Renal cortical epithelial cell (primary cell): ENCODE measurements around the gene FER. TPM values are rescaled to one million over a fixed set of nuclear protein-coding genes. Genes with fewer than 3 reads are reported as not detected.
"Not testable (repeated sequence)": the region's sequence is repeated elsewhere in the genome, so short reads cannot be mapped to it uniquely, and the experiment has no call there.

ENCODE experiments used
- DNase-seq: peaks from one replicate; pipeline ENCODE4 v3.0.0-alpha.2; 2011; ENCODE audit warnings: low read depth
- total RNA-seq: library from RNA; depleted of rRNA; stranded (reverse); fragments of >200 nt; gene quantifications from 2 replicates; pipeline ENCODE4 v1.2.3, GENCODE V29; 2014

The FER gene
- total RNA-seq, 1 donor from 2014 or later, result 56.4 TPM

GRCh38 chr5:108957333-108957732 lies 209.6 kb downstream of the FER start:
- DNase-seq, result no peak

GRCh38 chr5:108966910-108967309 lies 219.2 kb downstream of the FER start:
- no peak for DNase-seq

GRCh38 chr5:108974594-108974993 lies 226.9 kb downstream of the FER start:
- DNase-seq, result no peak

GRCh38 chr5:108975697-108976096 lies 228.0 kb downstream of the FER start:
- DNase-seq, result no peak

- DNase-seq, result no peak
Observed at GRCh38 chr5:108983461-108984092, 235.9 kb downstream of the FER start.

GRCh38 chr5:108989761-108990392 lies 242.2 kb downstream of the FER start:
- DNase-seq, result peak; percentile 7

- DNase-seq, result not testable (repeated sequence)
Observed at GRCh38 chr5:108992396-108993085, 244.8 kb downstream of the FER start.

- not testable (repeated sequence) for DNase-seq
Observed at GRCh38 chr5:108993440-108993839, 245.7 kb downstream of the FER start.

- no peak for DNase-seq
Observed at GRCh38 chr5:108997720-108998119, 250.0 kb downstream of the FER start.

- DNase-seq, result no peak
Observed at GRCh38 chr5:108998216-108998615, 250.5 kb downstream of the FER start.

GRCh38 chr5:109003928-109004327 lies 256.2 kb downstream of the FER start:
- DNase-seq, result no peak

- no peak for DNase-seq
Observed at GRCh38 chr5:109005297-109006009, 257.8 kb downstream of the FER start.

GRCh38 chr5:109006129-109006528 lies 258.4 kb downstream of the FER start:
- DNase-seq, result no peak

- DNase-seq, result peak; percentile 34
Observed at GRCh38 chr5:109016300-109016699, 268.6 kb downstream of the FER start.

GRCh38 chr5:109022056-109022455 lies 274.4 kb downstream of the FER start:
- DNase-seq, result no peak

GRCh38 chr5:109025729-109026128 lies 278.0 kb downstream of the FER start:
- DNase-seq, result not testable (repeated sequence)

GRCh38 chr5:109027983-109028607 lies 280.4 kb downstream of the FER start:
- no peak for DNase-seq

- DNase-seq, result no peak
Observed at GRCh38 chr5:109028608-109029299, 281.1 kb downstream of the FER start.

- DNase-seq, result no peak
Observed at GRCh38 chr5:109029847-109030246, 282.1 kb downstream of the FER start.

GRCh38 chr5:109030360-109031143 lies 282.9 kb downstream of the FER start:
- no peak for DNase-seq

GRCh38 chr5:109034306-109034705 lies 286.6 kb downstream of the FER start:
- DNase-seq, result peak; percentile 55
